MM.1S (cell line): Measurements from ENCODE around the gene NDUFAF8.

Source experiments
- DNase-seq: peaks from one replicate; pipeline ENCODE4 v3.0.0-alpha.2; 2015
- H2AFZ ChIP-seq: fragments of 300-600 bp; sonication (generic); 2 replicates; pipeline ENCODE4 v1.6.0; 2016; ENCODE audit warnings: antibody characterized with exemption, low read length
- H3F3A ChIP-seq: fragments of 300-600 bp; sonication (generic); 2 replicates; pipeline ENCODE4 v1.6.1; 2016; ENCODE audit warnings: mild to moderate bottlenecking, antibody characterized with exemption, low read length, moderate library complexity, mixed read lengths; ENCODE audit not compliant: insufficient read depth
- H3K27ac ChIP-seq: fragments of 300-600 bp; sonication (generic); 2 replicates; pipeline ENCODE4 v1.5.1; 2016; ENCODE audit warnings: mild to moderate bottlenecking, low read length
- H3K27me3 ChIP-seq: fragments of 300-600 bp; sonication (generic); replicated peaks from 2 replicates; pipeline ENCODE4 v1.6.0; 2016; ENCODE audit warnings: low read length; ENCODE audit not compliant: insufficient read depth
- H3K36me3 ChIP-seq: fragments of 300-600 bp; sonication (generic); replicated peaks from 2 replicates; pipeline ENCODE4 v1.6.1; 2016; ENCODE audit warnings: mild to moderate bottlenecking, low read length, mixed read lengths; ENCODE audit not compliant: insufficient read depth
- H3K4me1 ChIP-seq: fragments of 300-600 bp; sonication (generic); 2 replicates; pipeline ENCODE4 v1.6.1; 2016; ENCODE audit warnings: low read length, mixed read lengths
- H3K4me2 ChIP-seq: fragments of 300-600 bp; sonication (generic); 2 replicates; pipeline ENCODE4 v1.6.0; 2016; ENCODE audit warnings: low read depth, low read length
- H3K4me3 ChIP-seq: fragments of 300-600 bp; sonication (generic); 2 replicates; pipeline ENCODE4 v1.5.1; 2016; ENCODE audit warnings: low read length, mixed read lengths
- H3K79me2 ChIP-seq: fragments of 300-600 bp; sonication (generic); 2 replicates; pipeline ENCODE4 v1.6.1; 2016; ENCODE audit warnings: mixed run types, low read length, mixed read lengths
- H3K9ac ChIP-seq: fragments of 300-600 bp; sonication (generic); 2 replicates; pipeline ENCODE4 v1.6.1; 2016; ENCODE audit warnings: low read length, mixed read lengths
- H3K9me2 ChIP-seq: fragments of 300-600 bp; sonication (generic); replicated peaks from 2 replicates; pipeline ENCODE4 v1.6.1; 2016; ENCODE audit warnings: mild to moderate bottlenecking, low read length, mixed read lengths; ENCODE audit not compliant: insufficient read depth
- H3K9me3 ChIP-seq: fragments of 300-600 bp; sonication (generic); replicated peaks from 2 replicates; pipeline ENCODE4 v1.6.1; 2016; ENCODE audit warnings: mild to moderate bottlenecking, low read length, mixed read lengths; ENCODE audit not compliant: insufficient read depth
- H4K20me1 ChIP-seq: fragments of 300-600 bp; sonication (generic); 2 replicates; pipeline ENCODE4 v1.6.1; 2016; ENCODE audit warnings: mild to moderate bottlenecking, low read length, moderate library complexity, mixed read lengths; ENCODE audit not compliant: insufficient read depth
- CTCF ChIP-seq: fragments of 300-600 bp; sonication (generic); IDR thresholded peaks from 2 replicates; pipeline ENCODE4 v1.5.1; 2016; ENCODE audit warnings: antibody characterized with exemption, low read length, mixed read lengths
- EZH2 ChIP-seq: fragments of 300-600 bp; sonication (generic); optimal IDR thresholded peaks from 2 replicates; pipeline ENCODE3; 2017; ENCODE audit warnings: low read depth, mild to moderate bottlenecking, antibody characterized with exemption, low read length, mixed read lengths
- EZH2phosphoT487 ChIP-seq: fragments of 300-600 bp; sonication (generic); IDR thresholded peaks from 2 replicates; pipeline ENCODE4 v1.6.1; 2018; ENCODE audit warnings: antibody characterized with exemption, low read length

Gene NDUFAF8

DNA sequence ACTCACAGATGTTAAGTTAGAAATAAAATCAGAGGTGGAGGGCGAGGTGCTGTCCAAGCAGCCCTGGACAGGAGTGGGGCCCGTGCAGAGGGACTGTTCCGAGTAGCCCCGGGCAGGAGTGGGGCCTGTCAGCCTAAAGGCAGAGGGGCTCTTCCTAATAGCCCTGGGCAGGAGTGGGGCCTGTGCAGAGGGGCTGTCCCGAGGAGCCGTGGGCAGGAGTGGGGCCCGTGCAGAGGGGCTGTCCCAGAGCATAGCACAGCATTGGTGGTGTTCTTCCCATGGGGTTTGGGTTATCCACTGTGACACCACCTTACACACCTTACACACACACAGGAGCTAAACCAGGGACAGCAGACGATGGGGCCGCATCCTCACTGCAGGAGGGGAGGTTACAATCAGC is 26.8 kb upstream of the NDUFAF8 start:
- DNase-seq: no peak
- no peaks in the 10 kb centered on the region for H3K36me3 ChIP-seq
- H4K20me1 ChIP-seq: no peaks in the 10 kb centered on the region
- H3K9me3 ChIP-seq: no peaks in the 10 kb centered on the region
- H3K9ac ChIP-seq: no peak overlapping the region
- no peak for TF ChIP-seq CTCF
- TF ChIP-seq EZH2phosphoT487: no peak
- no peak for TF ChIP-seq EZH2
- no peak overlapping the region for H3K4me2 ChIP-seq
- no peaks in the 10 kb centered on the region for H3K9me2 ChIP-seq
- H3K27ac ChIP-seq: no peak overlapping the region
- H3K4me1 ChIP-seq: no peaks in the 10 kb centered on the region
- H3K27me3 ChIP-seq: no peaks in the 10 kb centered on the region
- no peak overlapping the region for H3K4me3 ChIP-seq
- H3F3A ChIP-seq: no peaks in the 10 kb centered on the region
- H2AFZ ChIP-seq: no peak overlapping the region
- no peaks in the 10 kb centered on the region for H3K79me2 ChIP-seq

- Histone ChIP-seq H3F3A (no peaks in the 10 kb centered on the region), H3K9me3 (no peaks in the 10 kb centered on the region), H3K4me1 (no peaks in the 10 kb centered on the region), H4K20me1 (no peaks in the 10 kb centered on the region), H3K9me2 (no peaks in the 10 kb centered on the region), H3K27me3 (no peaks in the 10 kb centered on the region), H2AFZ (no peak overlapping the region), H3K9ac (no peak overlapping the region), H3K79me2 (no peaks in the 10 kb centered on the region), H3K27ac (no peak overlapping the region), H3K4me3 (no peak overlapping the region), H3K36me3 (no peaks in the 10 kb centered on the region), H3K4me2 (no peak overlapping the region)
- TF ChIP-seq CTCF: no peak
- TF ChIP-seq EZH2phosphoT487: no peak
- TF ChIP-seq EZH2: no peak
- no peak for DNase-seq
These were observed 25.1 kb upstream of the NDUFAF8 start for GRCh38 chr17:81213978-81214377.

DNA sequence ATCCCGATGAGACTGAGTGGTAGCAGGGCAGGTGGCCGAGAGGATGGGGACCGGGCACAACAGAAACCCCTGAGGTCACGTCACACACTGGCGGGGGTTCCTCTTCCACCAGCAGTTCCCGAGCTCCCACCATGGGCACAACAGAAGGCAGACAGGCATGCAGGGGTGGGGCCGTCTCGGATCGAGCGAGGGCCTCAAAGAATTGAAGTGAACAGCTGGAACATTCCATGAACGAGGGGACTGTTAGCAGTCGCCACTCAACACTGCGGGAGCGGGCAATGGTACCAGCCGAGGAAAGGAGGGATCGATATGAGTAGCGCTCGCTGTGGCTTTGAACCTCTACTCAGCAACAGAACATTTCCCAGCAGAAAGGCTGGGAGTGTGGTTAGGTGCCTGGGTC is 21.6 kb upstream of the NDUFAF8 start:
- H2AFZ ChIP-seq: no peak overlapping the region
- no peaks in the 10 kb centered on the region for H3K9me3 ChIP-seq
- no peak overlapping the region for H3K4me2 ChIP-seq
- peaks cover 12% of the 10 kb centered on the region; the same call in 1 of the 2 replicates for H3K79me2 ChIP-seq
- H3K27me3 ChIP-seq: no peaks in the 10 kb centered on the region
- H3K9ac ChIP-seq: no peak overlapping the region
- no peak for DNase-seq
- H3K36me3 ChIP-seq: no peaks in the 10 kb centered on the region
- H3K27ac ChIP-seq: no peak overlapping the region
- H4K20me1 ChIP-seq: no peaks in the 10 kb centered on the region
- H3K9me2 ChIP-seq: no peaks in the 10 kb centered on the region
- 0 out of 2 replicates have a peak, but pooled peaks cover 6% of the 10 kb centered on the region for H3K4me1 ChIP-seq
- TF ChIP-seq CTCF: no peak
- TF ChIP-seq EZH2: no peak
- TF ChIP-seq EZH2phosphoT487: no peak
- no peaks in the 10 kb centered on the region for H3F3A ChIP-seq
- no peak overlapping the region for H3K4me3 ChIP-seq
